ENCODE data around the gene DYRK1B.

Gene DYRK1B

GRCh38 chr19:39838569-39838968 lies 4.6 kb upstream of the DYRK1B start:
- Histone ChIP-seq H3K4me1 (ENCODE audit: control insufficient read depth, insufficient read depth, low read length) (peaks cover 7% of the 10 kb centered on the region), H3K4me3 (ENCODE audit: low read length) (no peak overlapping the region), H3K27me3 (ENCODE audit: control insufficient read depth, insufficient read depth, low read length) (no peaks in the 10 kb centered on the region), H3K36me3 (ENCODE audit: control insufficient read depth, insufficient read depth, low read length) (no peaks in the 10 kb centered on the region), H3K9me3 (ENCODE audit: control insufficient read depth, low read length) (no peaks in the 10 kb centered on the region), H3K9ac (ENCODE audit: low read length) (no peak overlapping the region)

- Histone ChIP-seq H3K4me1 (ENCODE audit: control insufficient read depth, insufficient read depth, low read length) (peaks cover 7% of the 10 kb centered on the region), H3K9ac (ENCODE audit: low read length) (no peak overlapping the region), H3K27me3 (ENCODE audit: control insufficient read depth, insufficient read depth, low read length) (no peaks in the 10 kb centered on the region), H3K9me3 (ENCODE audit: control insufficient read depth, low read length) (no peaks in the 10 kb centered on the region), H3K36me3 (ENCODE audit: control insufficient read depth, insufficient read depth, low read length) (no peaks in the 10 kb centered on the region), H3K4me3 (ENCODE audit: low read length) (no peak overlapping the region)
Observed at GRCh38 chr19:39837978-39838377, 4.0 kb upstream of the DYRK1B start.

GRCh38 chr19:39834287-39834841 lies 402 bp upstream of the DYRK1B start:
- Histone ChIP-seq H3K9ac (ENCODE audit: low read length) (no peak overlapping the region), H3K4me1 (ENCODE audit: control insufficient read depth, insufficient read depth, low read length) (peaks cover 11% of the 10 kb centered on the region), H3K9me3 (ENCODE audit: control insufficient read depth, low read length) (no peaks in the 10 kb centered on the region), H3K36me3 (ENCODE audit: control insufficient read depth, insufficient read depth, low read length) (peaks cover 4% of the 10 kb centered on the region), H3K4me3 (ENCODE audit: low read length) (peak overlapping the region; percentile 83), H3K27me3 (ENCODE audit: control insufficient read depth, insufficient read depth, low read length) (no peaks in the 10 kb centered on the region)

GRCh38 chr19:39833160-39833463 lies 850 bp downstream of the DYRK1B start:
- H3K27me3 ChIP-seq (ENCODE audit: control insufficient read depth, insufficient read depth, low read length): no peaks in the 10 kb centered on the region
- peak overlapping the region; percentile 62 for H3K9ac ChIP-seq (ENCODE audit: low read length)
- peak overlapping the region; percentile 83 for H3K4me3 ChIP-seq (ENCODE audit: low read length)
- no peaks in the 10 kb centered on the region for H3K9me3 ChIP-seq (ENCODE audit: control insufficient read depth, low read length)
- peaks cover 12% of the 10 kb centered on the region for H3K36me3 ChIP-seq (ENCODE audit: control insufficient read depth, insufficient read depth, low read length)
- peaks cover 11% of the 10 kb centered on the region for H3K4me1 ChIP-seq (ENCODE audit: control insufficient read depth, insufficient read depth, low read length)

GRCh38 chr19:39832341-39833083 lies 1.4 kb downstream of the DYRK1B start:
- Histone ChIP-seq H3K9ac (ENCODE audit: low read length) (peak overlapping the region; percentile 62), H3K9me3 (ENCODE audit: control insufficient read depth, low read length) (no peaks in the 10 kb centered on the region), H3K4me3 (ENCODE audit: low read length) (peak overlapping the region; percentile 83), H3K4me1 (ENCODE audit: control insufficient read depth, insufficient read depth, low read length) (peaks cover 11% of the 10 kb centered on the region), H3K36me3 (ENCODE audit: control insufficient read depth, insufficient read depth, low read length) (peaks cover 12% of the 10 kb centered on the region), H3K27me3 (ENCODE audit: control insufficient read depth, insufficient read depth, low read length) (no peaks in the 10 kb centered on the region)

GRCh38 chr19:39831679-39832078 lies 2.3 kb downstream of the DYRK1B start:
- Histone ChIP-seq H3K4me1 (ENCODE audit: control insufficient read depth, insufficient read depth, low read length) (peaks cover 11% of the 10 kb centered on the region), H3K27me3 (ENCODE audit: control insufficient read depth, insufficient read depth, low read length) (no peaks in the 10 kb centered on the region), H3K9ac (ENCODE audit: low read length) (no peak overlapping the region), H3K36me3 (ENCODE audit: control insufficient read depth, insufficient read depth, low read length) (peaks cover 12% of the 10 kb centered on the region), H3K4me3 (ENCODE audit: low read length) (no peak overlapping the region), H3K9me3 (ENCODE audit: control insufficient read depth, low read length) (no peaks in the 10 kb centered on the region)

GRCh38 chr19:39830847-39831246 lies 3.1 kb downstream of the DYRK1B start:
- H3K9me3 ChIP-seq (ENCODE audit: control insufficient read depth, low read length): no peaks in the 10 kb centered on the region

GRCh38 chr19:39830406-39830805 lies 3.6 kb downstream of the DYRK1B start:
- Histone ChIP-seq H3K9me3 (ENCODE audit: control insufficient read depth, low read length) (no peaks in the 10 kb centered on the region), H3K4me1 (ENCODE audit: control insufficient read depth, insufficient read depth, low read length) (peaks cover 12% of the 10 kb centered on the region), H3K4me3 (ENCODE audit: low read length) (no peak overlapping the region), H3K27me3 (ENCODE audit: control insufficient read depth, insufficient read depth, low read length) (no peaks in the 10 kb centered on the region), H3K9ac (ENCODE audit: low read length) (no peak overlapping the region), H3K36me3 (ENCODE audit: control insufficient read depth, insufficient read depth, low read length) (peaks cover 12% of the 10 kb centered on the region)

More at GRCh38 chr19:39830847-39831246, 3.1 kb downstream of the DYRK1B start:
- H3K9ac ChIP-seq (ENCODE audit: low read length): no peak overlapping the region
- no peak overlapping the region for H3K4me3 ChIP-seq (ENCODE audit: low read length)
- no peaks in the 10 kb centered on the region for H3K27me3 ChIP-seq (ENCODE audit: control insufficient read depth, insufficient read depth, low read length)
- H3K4me1 ChIP-seq (ENCODE audit: control insufficient read depth, insufficient read depth, low read length): peaks cover 11% of the 10 kb centered on the region
- H3K36me3 ChIP-seq (ENCODE audit: control insufficient read depth, insufficient read depth, low read length): peaks cover 12% of the 10 kb centered on the region

GRCh38 chr19:39829702-39830275 lies 4.2 kb downstream of the DYRK1B start:
- H3K36me3 ChIP-seq (ENCODE audit: control insufficient read depth, insufficient read depth, low read length): peaks cover 12% of the 10 kb centered on the region
- no peaks in the 10 kb centered on the region for H3K27me3 ChIP-seq (ENCODE audit: control insufficient read depth, insufficient read depth, low read length)
- H3K4me3 ChIP-seq (ENCODE audit: low read length): no peak overlapping the region
- H3K9ac ChIP-seq (ENCODE audit: low read length): no peak overlapping the region
- H3K9me3 ChIP-seq (ENCODE audit: control insufficient read depth, low read length): no peaks in the 10 kb centered on the region
- peaks cover 18% of the 10 kb centered on the region for H3K4me1 ChIP-seq (ENCODE audit: control insufficient read depth, insufficient read depth, low read length)

- Histone ChIP-seq H3K9ac (ENCODE audit: low read length) (no peak overlapping the region), H3K4me3 (ENCODE audit: low read length) (no peak overlapping the region), H3K9me3 (ENCODE audit: control insufficient read depth, low read length) (no peaks in the 10 kb centered on the region), H3K27me3 (ENCODE audit: control insufficient read depth, insufficient read depth, low read length) (no peaks in the 10 kb centered on the region), H3K4me1 (ENCODE audit: control insufficient read depth, insufficient read depth, low read length) (peaks cover 23% of the 10 kb centered on the region), H3K36me3 (ENCODE audit: control insufficient read depth, insufficient read depth, low read length) (peaks cover 12% of the 10 kb centered on the region)
Observed at GRCh38 chr19:39828654-39829032, 5.3 kb downstream of the DYRK1B start.

- H3K36me3 ChIP-seq (ENCODE audit: control insufficient read depth, insufficient read depth, low read length): peaks cover 12% of the 10 kb centered on the region
- H3K9me3 ChIP-seq (ENCODE audit: control insufficient read depth, low read length): no peaks in the 10 kb centered on the region
- peaks cover 25% of the 10 kb centered on the region for H3K4me1 ChIP-seq (ENCODE audit: control insufficient read depth, insufficient read depth, low read length)
- H3K9ac ChIP-seq (ENCODE audit: low read length): no peak overlapping the region
- H3K4me3 ChIP-seq (ENCODE audit: low read length): no peak overlapping the region
- H3K27me3 ChIP-seq (ENCODE audit: control insufficient read depth, insufficient read depth, low read length): no peaks in the 10 kb centered on the region
Observed at GRCh38 chr19:39828015-39828653, 5.8 kb downstream of the DYRK1B start.

- Histone ChIP-seq H3K36me3 (ENCODE audit: control insufficient read depth, insufficient read depth, low read length) (peaks cover 12% of the 10 kb centered on the region), H3K9ac (ENCODE audit: low read length) (no peak overlapping the region), H3K4me1 (ENCODE audit: control insufficient read depth, insufficient read depth, low read length) (peaks cover 16% of the 10 kb centered on the region), H3K9me3 (ENCODE audit: control insufficient read depth, low read length) (no peaks in the 10 kb centered on the region), H3K4me3 (ENCODE audit: low read length) (no peak overlapping the region), H3K27me3 (ENCODE audit: control insufficient read depth, insufficient read depth, low read length) (no peaks in the 10 kb centered on the region)
Observed at GRCh38 chr19:39827216-39827615, 6.7 kb downstream of the DYRK1B start.

Data from mucosa of stomach (tissue), 1 donor.